Putamen (tissue), 1 donor: ENCODE results near the gene DCC.

Experiments
- DNase-seq: peaks from one replicate; pipeline ENCODE4 v3.0.0-alpha.2; 2016; ENCODE audit warnings: low spot score

The DCC gene

DNA sequence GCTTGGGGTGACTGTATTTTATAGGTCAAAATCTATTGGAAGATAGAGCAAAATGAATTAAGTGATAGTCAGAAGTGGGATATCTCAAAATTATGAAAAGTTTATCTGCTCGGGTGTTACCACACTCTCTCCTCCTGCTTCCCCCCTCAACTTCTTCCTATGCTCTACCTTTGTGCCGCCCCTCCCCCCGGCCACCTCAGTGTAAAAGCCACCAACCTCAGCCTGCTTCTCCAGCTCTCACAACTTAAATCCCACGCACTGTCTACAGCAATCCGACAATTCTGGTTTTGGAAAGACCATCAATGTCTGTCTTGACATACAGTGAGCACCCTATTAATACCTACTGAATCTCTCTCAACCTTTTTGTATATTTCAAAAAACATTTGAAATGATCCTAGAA lies 164.6 kb downstream of the DCC start:
- peak; percentile 27 for DNase-seq

DNA sequence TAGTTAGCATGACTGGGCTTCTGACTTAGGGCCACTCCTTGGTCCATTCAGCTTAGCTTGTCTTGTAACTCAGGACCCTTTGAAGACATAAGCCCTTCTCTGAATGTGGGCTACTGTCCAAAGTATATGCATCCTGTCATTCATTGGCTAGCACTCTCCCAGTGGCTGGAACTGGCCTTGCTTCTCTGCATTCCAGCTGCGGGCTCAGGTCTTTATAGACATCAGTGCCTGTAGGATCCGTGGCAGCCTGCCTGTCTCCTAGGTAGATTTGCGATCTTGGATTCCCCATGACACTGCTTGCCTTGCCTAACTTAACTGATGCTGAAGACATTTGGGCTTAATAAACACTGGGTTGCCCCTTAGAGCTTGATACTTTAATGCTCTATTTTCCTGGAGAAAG lies 170.1 kb downstream of the DCC start:
- DNase-seq = no peak

DNA sequence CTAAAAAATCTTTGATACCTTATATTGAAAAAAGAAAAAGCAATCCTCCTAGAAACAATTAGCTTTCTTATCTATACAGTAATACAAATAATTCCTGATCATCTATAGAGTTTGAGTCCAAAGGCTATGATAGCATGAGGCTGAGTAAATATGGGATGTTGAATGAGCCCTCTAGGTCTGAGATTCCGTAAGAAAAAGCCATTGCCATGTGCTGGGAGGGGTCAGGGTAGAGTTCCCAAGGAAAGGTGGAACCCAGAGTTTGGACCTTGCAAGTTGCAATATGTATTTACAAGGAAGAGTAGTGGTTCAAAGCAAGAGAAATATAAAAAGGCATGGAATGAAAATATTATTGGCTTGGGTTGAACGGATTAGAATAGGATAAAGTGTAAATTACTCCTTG lies 178.1 kb downstream of the DCC start:
- DNase-seq = no peak

DNA sequence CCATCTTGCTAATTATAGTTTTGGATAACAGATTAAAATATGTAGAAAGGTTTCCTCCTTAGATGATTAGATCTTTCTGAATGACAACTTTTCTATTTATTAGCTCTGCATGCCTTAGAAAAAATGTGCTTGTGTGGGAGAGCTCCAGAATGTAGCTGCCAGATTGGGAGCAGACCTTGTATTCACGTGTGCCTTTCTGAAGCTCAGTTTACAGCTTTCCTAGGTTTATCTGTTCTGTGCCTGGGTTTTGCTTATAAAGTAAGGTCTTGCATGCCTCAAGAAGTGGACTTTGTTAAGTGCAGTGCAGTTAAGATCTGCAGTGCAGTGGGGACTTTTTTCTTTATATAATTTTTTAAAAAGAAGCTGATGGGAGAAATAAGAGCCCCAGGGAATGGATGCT lies 179.0 kb downstream of the DCC start:
- DNase-seq = peak; percentile 50

DNA sequence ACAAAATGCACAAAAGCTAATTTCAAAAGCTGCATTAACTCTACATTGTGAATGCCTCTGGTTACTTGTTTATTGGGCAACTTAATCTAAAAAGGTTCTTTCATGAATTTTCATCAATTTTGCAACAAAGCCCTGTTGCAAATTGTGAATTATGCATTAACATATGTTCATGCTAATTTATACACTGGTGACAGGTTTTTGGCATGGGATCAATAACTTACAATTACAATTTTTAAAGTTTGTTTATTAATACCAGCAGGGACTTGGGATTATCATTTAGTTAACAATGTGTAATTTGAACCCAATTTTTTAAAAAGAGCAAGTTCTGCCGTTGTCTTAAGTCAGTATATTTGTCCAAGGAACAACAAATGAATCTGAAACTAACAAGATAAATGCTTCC lies 183.6 kb downstream of the DCC start:
- no peak for DNase-seq

DNA sequence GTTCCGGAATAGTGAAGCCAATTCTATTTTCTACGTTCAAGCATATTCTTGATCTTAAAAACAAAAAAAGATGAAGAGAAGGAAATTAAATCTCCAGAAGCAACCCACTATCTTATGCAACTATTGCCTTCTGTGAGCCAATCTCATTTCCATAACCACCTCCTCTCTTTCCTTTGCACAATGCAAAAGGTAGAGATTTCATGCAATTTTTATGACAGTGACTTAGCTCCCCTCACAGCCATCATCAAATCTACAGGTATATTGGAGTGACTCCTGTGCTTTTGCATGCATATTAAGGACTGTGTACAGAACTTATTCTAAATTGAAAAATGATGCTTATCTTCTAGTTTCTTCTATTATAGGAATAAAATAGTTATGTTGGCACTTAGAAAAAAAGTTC lies 191.8 kb downstream of the DCC start:
- DNase-seq = peak; percentile 67

DNA sequence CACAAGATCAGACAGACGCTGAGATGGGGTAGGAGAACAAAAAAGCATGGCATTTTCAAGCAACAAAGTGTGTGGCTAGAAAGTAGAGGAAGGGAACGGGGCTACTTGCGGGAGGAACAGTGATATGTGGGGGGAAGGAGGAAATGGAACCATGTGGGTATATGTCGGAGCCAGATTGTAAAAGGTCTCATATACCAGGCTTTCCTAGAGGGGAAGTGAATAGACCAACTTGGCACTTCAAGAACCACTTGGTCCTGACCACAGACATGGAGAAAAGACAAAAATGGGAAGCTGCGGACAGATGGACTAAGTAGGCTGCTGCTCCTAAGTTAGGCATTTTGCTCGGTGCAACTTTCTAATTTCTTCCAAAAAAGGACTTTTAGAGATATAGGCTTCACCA lies 196.0 kb downstream of the DCC start:
- DNase-seq = no peak

DNA sequence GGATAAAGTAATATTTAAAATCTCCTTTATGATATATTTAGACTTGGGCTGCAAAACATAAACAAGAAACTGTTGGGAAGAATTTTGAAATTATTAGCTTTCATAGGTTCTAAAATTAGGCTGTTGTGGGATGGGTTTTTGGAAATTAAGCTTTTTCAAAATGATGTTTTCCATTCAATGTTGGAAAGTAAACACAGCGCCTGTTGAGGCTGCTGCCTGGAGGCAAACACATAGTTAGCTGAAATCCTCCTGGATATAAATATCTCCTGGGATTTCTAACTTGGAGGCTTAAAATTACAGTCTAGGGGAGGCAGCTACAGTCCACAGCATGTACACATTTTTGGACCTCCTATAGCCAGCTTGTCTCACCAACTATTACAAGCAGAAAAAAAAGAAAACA lies 197.3 kb downstream of the DCC start:
- DNase-seq = no peak

DNA sequence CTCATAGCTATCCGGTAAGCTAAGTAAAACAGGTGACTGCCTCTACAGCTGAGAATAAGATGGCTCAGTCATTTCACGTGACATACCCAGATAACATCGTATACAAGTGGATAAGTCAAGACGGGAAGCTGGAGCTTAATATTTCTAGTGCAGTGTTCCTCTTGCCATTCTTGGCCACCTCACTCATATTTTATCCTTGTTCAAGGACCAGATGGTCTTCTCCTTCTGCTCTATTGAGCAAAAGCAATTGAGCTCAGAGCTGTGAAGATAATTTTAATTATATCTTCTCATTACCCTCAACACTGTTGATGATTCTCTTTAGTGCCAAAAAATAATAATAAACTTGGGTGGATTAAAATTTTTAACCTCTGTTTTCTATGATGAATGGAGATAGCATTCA lies 201.1 kb downstream of the DCC start:
- DNase-seq = no peak

DNA sequence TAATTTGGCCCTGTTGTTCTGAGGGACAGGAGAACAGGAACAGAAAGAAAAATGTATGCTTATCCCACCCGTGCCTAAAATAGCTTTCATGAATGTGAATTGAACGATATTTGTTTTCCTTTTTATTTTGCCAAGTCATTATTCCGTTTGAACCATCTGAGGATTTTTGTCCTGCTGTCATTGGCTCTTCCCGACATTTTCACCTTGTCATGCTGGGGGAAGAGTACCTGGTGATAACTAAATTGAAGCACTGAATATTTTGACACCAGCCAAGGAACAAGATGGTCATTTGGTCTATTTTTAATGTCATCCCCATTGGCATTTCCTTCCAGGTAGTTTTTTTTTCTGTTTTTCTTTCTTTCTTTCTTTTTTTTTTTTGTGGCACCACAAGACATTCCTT lies 204.1 kb downstream of the DCC start:
- no peak for DNase-seq

DNA sequence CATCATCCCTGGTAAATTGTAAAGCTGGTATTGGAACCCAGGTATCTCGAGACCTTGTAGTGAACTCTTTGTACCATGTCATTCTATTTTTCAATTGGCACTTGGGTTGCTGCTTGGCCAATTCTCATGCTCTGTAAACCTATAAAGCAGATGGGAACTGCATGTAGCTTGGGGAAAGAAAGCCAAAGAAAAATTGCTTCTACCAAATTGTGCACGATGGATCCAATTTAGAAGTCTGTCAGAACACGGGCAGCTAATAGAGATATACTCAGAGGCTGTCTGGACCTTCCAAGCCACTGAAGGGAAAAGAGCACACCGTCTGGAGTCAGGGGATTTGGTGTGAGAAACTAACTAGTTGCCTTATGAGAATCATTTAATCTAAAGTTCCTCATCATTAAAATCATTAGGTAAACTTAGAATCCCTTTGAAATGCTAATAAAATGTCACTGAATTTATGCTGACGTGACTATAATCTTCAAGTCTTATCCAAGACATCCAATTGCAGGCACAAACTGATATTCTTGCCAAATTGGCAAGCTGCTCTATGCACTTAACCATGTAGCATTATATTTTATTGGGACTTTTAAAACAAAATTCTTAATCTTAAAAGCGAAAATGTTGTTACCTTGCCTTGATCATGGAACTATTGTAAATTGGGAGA lies 206.8 kb downstream of the DCC start:
- no peak for DNase-seq

DNA sequence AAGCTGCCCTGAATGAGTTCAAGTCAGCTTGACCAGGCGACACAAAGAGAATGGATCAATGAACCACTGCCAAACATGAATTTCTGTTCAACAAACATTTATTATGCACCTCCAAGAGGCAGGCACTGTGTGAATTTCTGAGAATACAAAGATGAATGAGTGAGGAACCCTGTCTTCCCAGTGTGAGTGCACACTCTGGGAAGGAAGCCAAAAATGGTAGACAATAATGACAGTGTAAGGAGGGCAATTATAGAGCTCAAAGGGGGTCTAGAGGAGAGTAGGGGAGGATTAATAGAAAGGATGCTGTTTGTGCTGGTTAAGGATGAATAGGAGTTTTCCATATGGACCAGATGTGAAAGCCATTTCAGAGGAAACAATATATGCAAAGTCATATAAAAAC lies 213.4 kb downstream of the DCC start:
- no peak for DNase-seq

DNA sequence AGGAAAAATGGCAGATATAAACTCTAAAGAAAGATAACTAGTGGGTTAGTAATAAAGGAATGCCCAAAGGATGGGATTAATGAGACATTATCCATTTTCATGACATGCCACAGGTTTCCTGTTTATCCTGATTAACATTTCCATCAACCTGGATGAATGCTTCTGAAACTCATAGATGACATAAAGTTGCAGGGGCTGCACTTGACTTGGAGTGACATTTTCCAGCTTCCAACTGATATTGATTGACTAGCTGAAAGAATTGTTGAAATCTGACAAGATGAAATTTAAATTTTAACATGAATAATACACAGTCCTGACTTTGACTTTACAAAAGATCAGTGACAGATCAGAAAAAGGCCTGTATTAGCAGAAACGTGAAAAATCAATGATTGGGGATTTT lies 214.2 kb downstream of the DCC start:
- no peak for DNase-seq

DNA sequence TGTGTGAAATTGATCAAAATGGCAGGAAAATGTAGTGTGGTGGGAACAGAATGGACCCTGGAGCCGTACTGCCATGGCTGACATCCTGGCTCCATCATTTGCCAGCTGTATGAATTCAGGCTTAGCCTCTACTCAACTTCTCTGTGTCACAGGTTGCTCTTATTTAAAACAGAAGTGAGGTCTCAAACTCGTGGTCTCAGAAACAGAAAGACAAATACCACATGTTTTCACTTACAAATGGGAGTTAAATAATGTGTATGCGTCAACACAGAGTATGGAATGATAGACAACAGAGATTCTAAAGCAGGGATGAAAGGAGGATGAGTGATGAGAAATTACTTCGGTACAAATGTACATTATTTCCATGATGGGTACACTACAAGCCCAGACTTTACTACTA lies 227.4 kb downstream of the DCC start:
- no peak for DNase-seq

DNA sequence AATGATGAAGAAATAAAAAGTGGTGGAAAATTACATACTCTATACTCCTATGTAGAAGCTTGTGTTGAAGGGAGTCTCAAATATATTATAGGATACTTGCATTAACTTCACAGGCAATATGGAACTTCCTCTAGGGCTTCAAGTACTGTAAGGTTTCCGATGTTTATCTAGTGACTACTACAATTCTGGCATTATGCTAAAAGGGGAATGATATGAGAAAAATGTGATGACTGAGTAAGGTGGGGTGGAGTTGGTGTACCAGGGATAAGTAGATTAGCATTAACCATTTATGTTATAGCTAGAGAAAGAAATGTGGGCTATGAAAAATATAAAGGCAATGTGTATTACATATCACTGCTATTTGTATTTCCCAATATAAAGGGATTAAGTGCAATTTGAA lies 229.5 kb downstream of the DCC start:
- no peak for DNase-seq

DNA sequence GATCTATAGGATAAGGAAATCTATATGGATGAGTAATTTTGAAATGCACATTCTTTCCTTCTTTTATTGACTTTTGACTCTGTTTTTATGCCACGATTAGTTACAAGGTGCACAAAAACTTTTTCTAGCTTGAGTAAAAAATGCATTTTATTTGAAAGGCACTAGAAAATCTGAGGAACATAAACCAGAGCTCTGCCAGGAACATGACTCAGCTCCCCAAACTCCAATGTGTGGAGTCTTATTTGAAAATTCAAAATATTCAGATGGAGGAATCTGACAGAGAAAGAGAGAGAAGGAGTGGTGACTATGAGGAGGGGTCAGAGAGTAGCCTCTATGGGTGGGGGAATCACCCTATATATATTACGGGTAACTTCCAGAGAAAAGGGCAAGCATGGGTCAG lies 231.0 kb downstream of the DCC start:
- DNase-seq = no peak

DNA sequence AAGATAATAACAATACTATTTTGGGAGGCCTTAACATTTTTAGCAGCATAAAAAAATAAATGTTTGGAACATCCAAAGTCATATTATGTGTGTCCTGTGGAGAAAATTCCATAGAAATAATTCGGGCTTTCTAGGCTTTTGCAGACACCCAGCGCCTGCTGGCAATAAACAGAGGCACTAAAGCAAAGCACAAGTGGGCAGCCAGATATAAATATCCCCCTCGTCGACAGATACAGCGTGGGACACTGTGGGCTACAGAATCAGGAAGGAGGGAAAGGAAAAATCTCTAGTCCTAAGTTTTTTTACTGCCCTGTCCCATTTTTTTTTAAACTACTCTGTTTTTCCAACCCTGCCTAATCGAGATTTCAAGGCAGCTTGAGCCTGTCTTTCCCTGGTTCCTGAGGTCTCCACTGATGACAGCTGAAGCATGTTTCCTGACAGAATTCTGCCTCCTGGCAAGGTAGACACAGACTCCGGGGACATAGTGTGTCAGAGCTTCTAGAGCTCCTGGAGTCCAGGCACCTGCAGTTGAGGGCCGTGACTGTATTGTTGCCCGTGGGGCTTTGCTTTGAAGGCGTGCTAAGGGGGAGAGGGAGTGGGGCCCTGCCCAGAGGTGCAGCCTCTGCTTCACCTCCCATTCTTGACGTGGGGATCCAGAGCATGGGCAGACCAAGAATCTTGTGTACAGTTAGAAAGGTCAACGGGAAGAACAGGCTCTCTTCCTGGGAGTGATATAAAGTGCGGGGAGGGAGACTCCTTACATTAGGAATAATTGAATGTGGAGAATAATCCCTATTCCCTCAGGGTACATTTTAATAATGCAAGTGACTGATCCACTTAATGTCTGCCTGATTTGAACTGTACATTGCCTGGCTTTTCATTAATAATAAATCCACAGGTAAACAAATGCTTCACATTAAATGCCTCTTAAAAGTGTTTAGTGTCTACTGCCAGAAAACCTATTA lies 232.3 kb downstream of the DCC start:
- no peak for DNase-seq

DNA sequence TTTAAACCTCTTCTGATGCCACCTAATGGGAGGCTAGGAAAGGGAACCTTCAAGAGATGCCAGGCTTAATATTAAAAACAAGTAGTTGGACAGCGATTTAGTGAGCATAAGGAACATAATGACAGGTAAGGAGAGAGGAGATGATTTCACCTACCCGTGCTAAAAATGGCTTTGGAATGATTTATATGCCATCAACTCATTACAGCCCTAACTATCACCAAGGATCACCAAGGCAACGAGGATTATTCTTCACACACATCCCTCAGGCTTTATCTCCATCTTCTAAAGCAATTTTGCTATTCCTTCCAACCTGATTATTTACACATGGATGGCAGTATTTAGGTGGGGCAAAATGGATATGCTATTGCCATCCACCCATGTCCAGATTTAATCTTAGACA lies 237.8 kb downstream of the DCC start:
- peak; percentile 47 for DNase-seq

DNA sequence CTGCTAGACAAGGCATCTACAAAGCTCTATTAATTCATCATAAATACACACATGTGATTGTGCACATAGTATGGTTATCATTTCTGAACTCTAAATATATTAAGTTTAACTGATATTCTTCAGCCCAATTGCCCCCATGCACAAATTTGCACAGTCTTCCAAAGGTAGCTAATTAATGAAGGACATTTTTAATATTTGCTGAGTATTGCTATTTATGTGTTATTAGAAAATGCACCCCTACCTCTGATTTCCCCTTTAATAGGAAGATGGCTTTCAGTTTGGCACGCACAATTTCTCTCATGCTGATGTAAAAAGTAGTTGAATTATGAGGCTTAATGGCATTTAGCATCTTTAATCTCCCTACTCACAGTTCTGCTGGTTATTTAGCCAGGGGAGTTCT lies 242.1 kb downstream of the DCC start:
- no peak for DNase-seq

DNA sequence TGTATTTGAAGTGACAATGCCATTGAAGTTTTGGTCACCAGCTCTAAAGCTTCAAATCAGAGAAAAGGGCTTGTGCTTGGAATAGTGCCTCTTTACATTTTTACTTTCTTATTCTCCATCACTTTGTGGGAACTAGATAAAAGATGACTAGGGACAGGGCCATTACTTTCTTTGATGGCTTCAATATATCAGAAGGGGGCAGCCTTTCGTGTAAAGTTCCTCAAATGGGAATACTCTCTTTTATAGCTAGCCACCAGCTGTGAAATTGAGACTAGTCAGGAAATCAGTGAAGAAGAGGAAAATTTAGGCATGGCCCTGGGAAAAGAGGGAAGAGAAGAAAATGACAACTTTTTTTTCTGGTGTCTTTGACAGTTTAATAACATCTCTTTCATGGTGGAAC lies 242.5 kb downstream of the DCC start:
- DNase-seq = no peak

DNA sequence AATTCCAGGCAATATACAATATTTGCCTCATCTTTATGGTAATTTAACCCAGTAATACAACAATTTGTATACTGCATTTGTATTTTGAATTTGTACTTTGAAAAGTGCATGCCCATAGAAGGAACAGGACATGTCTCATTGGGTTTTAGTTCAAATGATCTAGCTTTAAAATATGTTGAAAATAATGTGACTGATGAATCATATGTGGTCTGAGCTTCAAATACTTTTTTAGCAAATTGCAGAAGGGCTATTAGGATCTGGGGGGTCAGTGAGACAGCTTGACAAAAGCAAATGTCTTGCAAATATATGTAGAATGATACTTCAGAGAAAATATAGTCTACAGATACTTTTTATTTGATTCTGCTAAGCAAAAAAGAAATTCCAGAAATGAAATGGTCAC lies 248.9 kb downstream of the DCC start:
- DNase-seq = no peak

DNA sequence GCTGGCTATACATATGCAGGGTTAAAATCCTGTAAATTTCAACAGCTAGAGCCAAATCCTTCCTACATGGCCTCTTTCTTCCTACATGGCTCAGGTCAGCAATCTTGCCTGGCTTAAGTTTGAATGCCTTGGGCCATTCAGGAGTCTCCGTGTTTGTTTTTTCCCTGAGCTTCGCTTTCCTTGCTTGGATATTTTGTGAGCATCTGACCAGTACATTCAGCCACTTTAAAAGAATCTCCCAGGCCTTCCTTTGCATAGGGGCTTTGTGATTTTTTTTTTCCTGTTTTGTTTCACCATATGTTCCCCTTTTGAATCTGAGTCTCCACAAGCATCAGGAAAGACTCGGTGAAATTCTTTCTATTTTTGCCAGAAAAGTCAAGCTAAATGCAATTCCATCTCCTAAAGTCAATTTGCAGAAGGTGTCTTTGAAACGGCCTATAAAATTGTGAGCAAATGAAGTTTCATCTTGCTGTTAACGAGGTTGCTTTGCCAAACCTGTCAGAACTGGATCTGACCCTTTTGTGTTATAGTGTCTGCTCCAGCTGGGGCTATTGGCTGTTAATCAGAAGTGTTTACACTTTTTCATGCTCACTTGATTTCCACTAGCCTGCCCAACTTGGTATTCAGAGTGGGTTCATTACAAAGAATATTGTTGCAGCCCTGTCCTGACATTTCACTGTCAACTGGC lies 256.9 kb downstream of the DCC start:
- no peak for DNase-seq

DNA sequence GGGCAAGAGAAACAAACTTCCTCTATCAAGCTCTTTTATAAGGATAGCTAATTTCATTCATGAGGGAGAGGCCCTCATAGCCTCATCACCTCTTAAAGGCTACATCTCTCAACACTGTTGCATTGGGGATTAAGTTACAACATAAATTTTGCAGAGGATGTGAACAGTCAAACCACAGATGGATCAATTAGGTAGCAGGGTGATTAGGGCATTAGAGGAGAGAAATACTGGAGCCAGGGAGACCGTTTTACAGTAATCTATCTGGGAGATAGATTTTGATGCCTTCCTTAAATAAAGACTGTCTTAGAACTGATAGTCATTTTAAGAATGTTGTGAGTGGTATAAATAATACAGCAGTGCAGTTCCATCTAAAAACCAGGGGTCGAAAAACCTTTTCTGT lies 258.9 kb downstream of the DCC start:
- no peak for DNase-seq
